OCI-LY1 (cell line): ENCODE results near the gene VAV2.
"Not testable (repeated sequence)": the region's sequence is repeated elsewhere in the genome, so short reads cannot be mapped to it uniquely, and the experiment has no call there.

Experiments
- H2AFZ ChIP-seq: fragments of 200-600 bp; sonication (generic), shearing (Covaris generic); 2 replicates; pipeline ENCODE4 v1.6.0; 2014; ENCODE audit warnings: antibody characterized with exemption, mild to moderate bottlenecking, low read length
- H3F3A ChIP-seq: fragments of 200-600 bp; sonication (generic), shearing (Covaris generic); 2 replicates; pipeline ENCODE4 v1.6.0; 2014; ENCODE audit warnings: mild to moderate bottlenecking, antibody characterized with exemption, low read length, moderate library complexity; ENCODE audit not compliant: insufficient read depth
- H3K27ac ChIP-seq: fragments of 200-600 bp; sonication (generic); 2 replicates; pipeline ENCODE4 v1.5.1; 2014; ENCODE audit warnings: low read length, mixed run types, mild to moderate bottlenecking, low read depth; ENCODE audit not compliant: poor library complexity, severe bottlenecking
- H3K27me3 ChIP-seq: fragments of 200-600 bp; sonication (generic); 2 replicates; pipeline ENCODE4 v1.6.0; 2014; ENCODE audit warnings: antibody characterized with exemption, mild to moderate bottlenecking, low read length, moderate library complexity; ENCODE audit not compliant: insufficient read depth
- H3K36me3 ChIP-seq: fragments of 200-600 bp; sonication (generic); 2 replicates; pipeline ENCODE4 v1.6.1; 2014; ENCODE audit warnings: mild to moderate bottlenecking, antibody characterized with exemption, low read length, moderate library complexity, mixed read lengths; ENCODE audit not compliant: insufficient read depth
- H3K4me1 ChIP-seq: fragments of 200-600 bp; sonication (generic); 2 replicates; pipeline ENCODE4 v1.5.1; 2014; ENCODE audit warnings: mild to moderate bottlenecking, low read length, moderate library complexity; ENCODE audit not compliant: insufficient read depth, severe bottlenecking
- H3K4me2 ChIP-seq: fragments of 200-600 bp; sonication (generic), shearing (Covaris generic); 2 replicates; pipeline ENCODE4 v1.6.1; 2014; ENCODE audit warnings: low read length
- H3K4me3 ChIP-seq: fragments of 200-600 bp; sonication (generic); 2 replicates; pipeline ENCODE4 v1.5.1; 2014; ENCODE audit warnings: low read length, low read depth, mild to moderate bottlenecking, mixed read lengths; ENCODE audit not compliant: poor library complexity, severe bottlenecking
- H3K79me2 ChIP-seq: fragments of 200-600 bp; shearing (Covaris generic); 2 replicates; pipeline ENCODE4 v1.6.1; 2016; ENCODE audit warnings: mixed run types, low read length, mixed read lengths; ENCODE audit not compliant: insufficient read depth
- H3K9ac ChIP-seq: fragments of 200-600 bp; sonication (generic), shearing (Covaris generic); 2 replicates; pipeline ENCODE4 v1.6.1; 2014; ENCODE audit warnings: mild to moderate bottlenecking, low read length, mixed read lengths
- H3K9me2 ChIP-seq: fragments of 200-600 bp; sonication (generic), shearing (Covaris generic); 2 replicates; pipeline ENCODE4 v1.6.1; 2014; ENCODE audit warnings: low read depth, mild to moderate bottlenecking, low read length, mixed read lengths
- H3K9me3 ChIP-seq: fragments of 200-600 bp; shearing (Covaris generic); 2 replicates; pipeline ENCODE4 v1.6.1; 2014; ENCODE audit warnings: low read length, mixed read lengths
- H4K20me1 ChIP-seq: fragments of 200-600 bp; sonication (generic), shearing (Covaris generic); 2 replicates; pipeline ENCODE4 v1.6.0; 2016; ENCODE audit warnings: mild to moderate bottlenecking, low read length; ENCODE audit not compliant: insufficient read depth
- CTCF ChIP-seq: fragments of 200-600 bp; sonication (generic), shearing (Covaris generic); IDR thresholded peaks from 2 replicates; pipeline ENCODE4 v1.5.1; 2017; ENCODE audit warnings: mild to moderate bottlenecking, antibody characterized with exemption, low read length, moderate library complexity, mixed read lengths
- EZH2 ChIP-seq: fragments of 200-600 bp; sonication (generic), shearing (Covaris generic); IDR thresholded peaks from 2 replicates; pipeline ENCODE4 v1.8.0; 2017; ENCODE audit warnings: borderline replicate concordance, mixed run types, mild to moderate bottlenecking, antibody characterized with exemption, low read length, moderate library complexity, mixed read lengths

VAV2 gene

GRCh38 chr9:133897675-133898074, 94.4 kb downstream of the VAV2 start:
- Histone ChIP-seq H3K4me3 (no peak overlapping the region), H3K9me2 (no peaks in the 10 kb centered on the region), H3K79me2 (no peaks in the 10 kb centered on the region), H3K36me3 (no peaks in the 10 kb centered on the region), H3K9ac (no peak overlapping the region), H2AFZ (no peak overlapping the region), H3K4me1 (no peaks in the 10 kb centered on the region), H4K20me1 (no peaks in the 10 kb centered on the region), H3K9me3 (no peaks in the 10 kb centered on the region), H3F3A (no peaks in the 10 kb centered on the region), H3K27me3 (0 out of 2 replicates have a peak, but pooled peaks cover 7% of the 10 kb centered on the region), H3K4me2 (no peak overlapping the region), H3K27ac (no peak overlapping the region)
- no peak for TF ChIP-seq EZH2
- no peak for TF ChIP-seq CTCF

- not testable (repeated sequence) for H3K4me1 ChIP-seq, H3K27me3 ChIP-seq, H3K9me2 ChIP-seq, H3K9me3 ChIP-seq, H3F3A ChIP-seq, H3K9ac ChIP-seq, H3K4me3 ChIP-seq, H3K36me3 ChIP-seq, H3K79me2 ChIP-seq, H3K4me2 ChIP-seq, H3K27ac ChIP-seq, H2AFZ ChIP-seq, H4K20me1 ChIP-seq
These were observed 96.1 kb downstream of the VAV2 start for GRCh38 chr9:133896007-133896406.

- H3K4me3 ChIP-seq = no peak overlapping the region
- no peaks in the 10 kb centered on the region for H3K4me1 ChIP-seq
- no peaks in the 10 kb centered on the region for H3K9me3 ChIP-seq
- H3K9ac ChIP-seq = no peak overlapping the region
- no peaks in the 10 kb centered on the region for H3K79me2 ChIP-seq
- H3F3A ChIP-seq = no peaks in the 10 kb centered on the region
- H4K20me1 ChIP-seq = no peaks in the 10 kb centered on the region
- H3K36me3 ChIP-seq = no peaks in the 10 kb centered on the region
- no peak overlapping the region for H3K27ac ChIP-seq
- H3K9me2 ChIP-seq = no peaks in the 10 kb centered on the region
- TF ChIP-seq EZH2 (no peak), CTCF (no peak)
- H3K4me2 ChIP-seq = no peak overlapping the region
- no peak overlapping the region for H2AFZ ChIP-seq
- H3K27me3 ChIP-seq = no peaks in the 10 kb centered on the region
These were observed 96.8 kb downstream of the VAV2 start for GRCh38 chr9:133895335-133895734.

GRCh38 chr9:133894377-133895321, 97.5 kb downstream of the VAV2 start:
- TF ChIP-seq EZH2 (no peak), CTCF (no peak)
- H3K4me2 ChIP-seq = no peak overlapping the region
- H3K79me2 ChIP-seq = no peaks in the 10 kb centered on the region
- H3K9me2 ChIP-seq = no peaks in the 10 kb centered on the region
- H3K36me3 ChIP-seq = no peaks in the 10 kb centered on the region
- no peak overlapping the region for H3K4me3 ChIP-seq
- H3K27me3 ChIP-seq = no peaks in the 10 kb centered on the region
- H2AFZ ChIP-seq = no peak overlapping the region
- H3K9ac ChIP-seq = no peak overlapping the region
- H3K4me1 ChIP-seq = no peaks in the 10 kb centered on the region
- no peaks in the 10 kb centered on the region for H3F3A ChIP-seq
- H4K20me1 ChIP-seq = no peaks in the 10 kb centered on the region
- H3K9me3 ChIP-seq = no peaks in the 10 kb centered on the region
- no peak overlapping the region for H3K27ac ChIP-seq
